GM19467 (cell line): ENCODE measurements around the gene DIP2C.

Source experiments
- ATAC-seq: cut with Tn5 transposase; IDR thresholded peaks from one replicate; pipeline ENCODE4 v1.9.1; 2021; ENCODE audit warnings: mild to moderate bottlenecking, moderate library complexity; ENCODE audit not compliant: unreplicated experiment

DIP2C gene

GRCh38 chr10:228366-228765 is 461.1 kb downstream of the DIP2C start:
- no peak for ATAC-seq

GRCh38 chr10:227014-227413 is 462.5 kb downstream of the DIP2C start:
- ATAC-seq = no peak

- no peak for ATAC-seq
Measured at GRCh38 chr10:226018-226417, 463.4 kb downstream of the DIP2C start.

GRCh38 chr10:224571-224970 is 464.9 kb downstream of the DIP2C start:
- ATAC-seq = no peak
